NCI-H2227 (cell line): ENCODE data around the gene SLC39A11.
A peak's percentile ranks its signal among the peaks of the same experiment; 100 is the strongest.

Experiments
- DNase-seq: peaks from one replicate; lab custom pipeline; 2025; ENCODE audit not compliant: unreplicated experiment; lab: John Stamatoyannopoulos, UW

SLC39A11 gene

DNA sequence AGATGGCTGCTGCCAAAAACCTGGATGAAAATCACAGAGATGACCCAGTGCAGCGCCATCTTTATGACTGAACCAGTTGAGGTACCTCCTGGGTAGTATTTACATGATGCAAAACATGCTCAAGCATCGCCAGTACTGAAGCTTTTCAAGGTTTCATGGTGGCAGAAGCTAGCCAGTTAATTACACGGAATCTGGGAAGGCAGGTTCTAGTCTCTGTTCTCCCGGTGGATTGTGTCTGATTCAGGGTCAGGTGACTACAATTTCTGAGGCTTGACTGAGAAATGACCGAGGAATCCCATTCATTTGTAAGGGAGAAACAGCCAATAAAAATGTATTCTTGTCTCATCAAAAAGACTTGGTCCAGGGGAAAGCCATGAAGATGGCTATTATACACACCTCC lies 209.1 kb downstream of the SLC39A11 start:
- no peak for DNase-seq

DNA sequence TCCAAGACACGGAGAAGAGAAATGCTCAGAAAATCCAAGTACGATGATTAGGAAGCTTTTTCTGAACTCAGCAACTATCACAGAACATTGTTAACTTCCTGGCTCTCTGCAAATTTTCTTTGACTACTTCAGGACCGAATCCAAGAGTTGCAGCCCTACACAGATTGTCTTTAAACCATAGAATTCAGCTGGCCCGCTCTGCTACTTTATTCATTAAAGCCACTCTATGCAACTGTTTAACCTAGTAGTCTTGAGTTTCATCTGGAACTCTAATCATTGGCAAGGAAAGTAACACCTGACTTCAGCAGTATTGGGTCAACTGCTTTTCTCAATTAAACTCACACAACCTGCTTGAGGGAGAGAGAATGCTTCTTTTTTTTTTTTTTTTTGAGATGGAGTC lies 210.1 kb downstream of the SLC39A11 start:
- no peak for DNase-seq

DNA sequence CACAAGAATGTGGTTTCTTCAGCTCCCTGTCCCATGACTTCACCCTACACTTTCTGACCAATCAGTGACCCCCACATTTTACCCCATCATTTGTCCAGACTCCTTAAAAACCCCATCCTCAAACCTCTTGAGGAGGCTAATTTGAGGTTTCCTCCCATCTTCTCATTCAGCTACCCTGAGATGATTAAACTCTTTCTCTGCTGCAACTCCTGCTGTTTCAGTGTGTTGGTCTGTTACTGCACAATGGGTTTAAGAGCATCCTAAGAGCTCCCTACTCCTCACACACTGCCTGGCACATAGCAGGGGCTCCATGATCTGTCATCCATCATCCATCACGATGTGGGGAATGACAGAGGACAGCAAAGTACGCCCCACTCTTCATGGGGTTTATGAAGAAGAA lies 212.6 kb downstream of the SLC39A11 start:
- no peak for DNase-seq

DNA sequence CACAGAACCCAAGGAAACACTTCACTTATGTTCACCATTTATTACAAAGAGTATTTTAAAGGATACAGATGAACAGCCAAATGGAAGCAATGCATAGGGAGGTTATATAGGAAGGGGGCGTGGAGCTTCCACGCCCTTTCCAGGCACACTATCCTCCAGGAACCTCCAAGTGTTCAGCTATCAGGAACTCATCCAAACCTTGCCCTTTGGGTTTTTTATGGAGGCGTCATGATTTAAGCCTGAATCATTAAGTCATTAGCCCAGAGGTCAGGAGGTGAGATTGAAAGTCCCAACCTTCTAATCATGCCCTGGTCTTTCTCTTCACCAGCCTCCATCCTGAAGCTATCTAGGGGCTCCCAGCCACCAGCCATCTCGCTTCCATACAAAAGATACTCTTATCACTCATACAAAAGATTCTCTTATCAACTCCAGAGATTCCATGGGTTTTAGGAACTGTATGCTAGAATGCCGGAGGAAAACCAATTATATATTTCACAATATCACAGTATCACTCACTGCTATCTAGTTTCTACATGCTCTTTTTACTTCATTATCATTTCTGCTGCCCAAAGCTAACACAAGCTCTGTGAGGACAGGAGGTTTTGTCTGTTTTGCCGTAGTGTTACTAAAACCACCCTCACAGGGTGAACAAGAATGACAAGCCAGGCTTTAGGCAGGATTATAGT lies 213.4 kb downstream of the SLC39A11 start:
- no peak for DNase-seq

DNA sequence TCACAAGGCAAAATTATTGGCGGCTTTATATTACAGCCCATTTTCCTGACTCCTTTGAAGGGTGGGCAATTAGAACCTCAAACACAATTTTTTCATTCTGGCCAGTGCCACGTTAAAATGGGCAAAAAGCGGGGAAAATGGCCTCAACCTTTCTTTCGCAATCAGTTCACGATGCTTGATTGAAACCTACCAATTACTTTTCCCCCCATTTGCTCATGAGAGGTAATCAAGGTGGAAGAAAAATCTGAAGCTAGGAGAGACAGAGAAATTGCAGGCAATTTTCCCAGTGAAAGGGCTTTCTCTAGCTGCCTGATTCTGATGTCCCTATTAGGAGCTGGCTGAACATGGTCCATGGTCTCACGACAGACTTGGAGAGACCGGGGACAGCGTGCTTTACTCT lies 215.1 kb downstream of the SLC39A11 start:
- no peak for DNase-seq

DNA sequence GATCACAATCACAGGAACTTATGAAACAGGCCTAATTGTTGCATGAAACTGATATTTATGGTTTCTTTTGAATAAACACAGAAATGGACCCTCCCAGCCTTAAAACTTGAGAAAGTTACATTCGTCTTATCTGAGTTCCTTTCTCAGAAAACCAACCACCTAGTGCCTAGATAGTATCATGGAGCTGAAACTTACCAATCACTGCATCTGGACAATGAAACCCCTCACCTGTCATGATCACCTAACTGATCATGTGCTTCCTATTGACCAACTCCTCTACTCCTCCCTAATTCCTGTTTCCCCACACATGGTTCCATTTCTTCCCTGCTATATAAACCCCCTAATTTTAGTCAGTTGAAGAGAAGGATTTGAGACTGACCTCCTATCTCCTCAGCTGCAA lies 216.1 kb downstream of the SLC39A11 start:
- DNase-seq = no peak

DNA sequence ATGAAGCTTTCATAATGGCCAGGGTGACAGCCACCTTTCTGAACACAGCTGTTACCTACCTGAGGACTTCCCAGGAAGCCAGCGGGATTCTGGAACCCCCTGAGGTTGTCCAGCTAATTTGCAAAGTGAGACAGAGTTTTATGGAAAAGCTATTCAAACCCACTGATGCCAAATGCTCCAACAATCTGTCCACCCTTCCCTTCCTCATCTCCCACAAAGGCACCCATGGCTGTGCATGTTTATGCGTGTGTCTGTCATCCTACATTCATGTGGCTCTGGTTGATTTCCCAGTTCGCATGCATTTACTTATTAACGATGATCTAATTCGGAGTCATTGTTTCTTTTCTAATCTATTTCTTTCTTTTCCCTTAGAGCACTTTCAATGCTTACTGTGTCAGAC lies 217.1 kb downstream of the SLC39A11 start:
- DNase-seq = no peak

DNA sequence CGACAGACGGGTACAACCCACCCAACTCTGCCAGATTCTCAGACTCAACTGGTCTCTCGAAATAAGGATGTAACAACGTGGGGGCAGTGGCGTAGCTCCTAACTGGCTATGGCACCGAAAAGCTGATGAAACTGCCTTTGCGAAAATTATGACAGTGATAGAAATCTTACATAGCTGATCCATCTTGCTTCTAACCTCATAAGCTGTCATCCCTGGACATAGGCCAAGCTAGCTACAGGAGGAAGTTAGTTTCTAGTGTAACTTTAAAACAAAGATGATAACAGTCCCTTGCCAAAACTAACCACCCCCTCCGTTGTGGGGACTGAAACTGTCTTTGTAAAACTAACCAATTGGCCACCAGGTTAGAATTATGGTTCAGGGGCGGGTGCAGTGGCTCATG lies 220.1 kb downstream of the SLC39A11 start:
- DNase-seq = no peak

DNA sequence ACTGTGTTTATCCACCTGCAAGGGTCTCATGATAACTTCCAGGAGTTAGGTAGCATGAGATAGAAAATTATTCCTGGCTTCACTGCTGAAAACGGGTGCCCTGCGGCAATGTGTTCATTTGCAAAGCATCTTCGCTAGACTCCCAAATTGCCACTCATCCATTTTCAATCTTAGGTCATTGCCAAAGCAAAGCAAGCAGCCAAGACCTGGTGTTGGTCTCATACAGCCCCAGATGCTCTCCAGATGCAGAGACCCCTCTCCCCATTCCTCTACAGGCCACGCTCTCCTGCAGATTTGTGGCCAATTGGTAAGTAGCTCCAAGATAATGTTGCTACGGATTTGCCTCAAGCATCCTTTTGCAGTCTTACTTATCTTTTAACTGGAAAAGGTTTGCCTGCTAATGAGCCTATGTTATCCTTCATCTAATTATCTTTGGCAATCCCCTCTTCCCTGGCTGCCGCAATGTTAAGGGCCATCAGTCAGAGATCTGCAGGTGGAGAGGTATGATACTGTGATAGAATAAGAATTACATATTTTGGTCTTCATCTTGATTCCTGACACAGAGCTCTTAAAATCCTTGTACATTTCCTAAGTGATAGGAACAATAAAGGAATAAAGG lies 222.0 kb downstream of the SLC39A11 start:
- no peak for DNase-seq

DNA sequence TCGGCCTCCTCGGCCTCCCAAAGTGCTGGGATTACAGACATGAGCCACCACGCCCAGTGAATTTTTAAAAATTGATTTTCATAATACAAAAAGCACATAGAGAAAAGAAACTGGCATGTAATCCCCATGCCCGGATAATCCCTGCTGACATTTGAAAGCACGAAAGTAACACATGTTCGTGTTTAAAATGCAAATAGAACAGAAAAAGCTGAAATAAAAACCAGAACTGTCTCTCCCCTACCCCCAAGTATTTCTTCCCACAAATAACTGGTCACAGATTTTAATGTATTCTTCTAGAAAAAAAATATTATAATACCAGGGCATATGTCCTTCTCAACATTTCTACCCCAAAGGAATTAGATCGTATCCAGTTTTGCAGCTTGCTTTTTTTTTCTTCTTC lies 222.9 kb downstream of the SLC39A11 start:
- no peak for DNase-seq

DNA sequence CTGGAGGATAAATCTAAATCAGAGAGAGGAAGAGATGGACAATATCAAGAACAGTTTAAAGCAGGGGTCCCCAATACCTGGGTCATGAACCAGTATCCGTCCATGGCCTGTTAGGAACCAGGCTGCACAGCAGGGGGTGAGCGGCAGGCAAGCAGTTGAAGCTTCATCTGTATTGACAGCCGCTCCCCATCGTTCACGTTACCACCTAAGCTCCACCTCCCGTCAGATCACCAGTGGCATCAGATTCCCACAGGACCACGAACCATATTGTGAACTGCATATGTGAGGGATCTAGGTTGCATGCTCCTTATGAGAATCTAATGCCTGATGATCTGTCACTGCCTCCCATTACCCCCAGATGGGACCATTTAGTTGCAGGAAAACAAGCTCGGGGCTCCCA lies 226.5 kb downstream of the SLC39A11 start:
- no peak for DNase-seq

DNA sequence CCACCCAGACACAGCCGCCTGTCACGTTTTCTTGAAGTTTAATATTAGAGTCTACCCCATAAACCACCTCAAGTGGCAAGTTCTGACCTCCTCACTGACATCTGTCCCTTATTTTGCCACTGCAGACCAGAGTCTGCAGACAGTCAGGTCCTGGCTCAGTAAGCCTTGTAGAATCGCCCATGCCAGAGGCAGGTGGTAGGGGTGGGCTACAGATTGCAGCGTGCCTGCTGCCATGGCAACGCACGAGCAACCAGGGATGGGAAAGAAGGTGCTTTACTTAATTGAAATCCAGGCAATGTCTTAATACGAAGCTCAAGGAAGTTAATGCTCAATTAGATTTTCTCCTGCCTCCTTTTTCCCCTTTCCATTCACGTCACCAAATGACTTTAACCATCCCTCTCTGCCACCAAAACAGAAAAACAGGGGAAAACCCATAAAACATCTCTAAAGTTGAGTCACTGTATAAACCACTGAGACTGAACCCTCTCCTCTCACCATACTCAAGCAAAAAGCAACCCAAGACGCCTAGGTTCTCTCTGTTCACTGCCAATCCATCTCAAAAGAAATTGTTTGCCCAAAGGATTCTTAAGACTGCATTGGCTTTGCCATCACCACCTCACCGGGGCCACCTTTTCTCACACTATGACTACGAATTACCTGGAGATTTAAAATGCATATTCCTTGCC lies 228.8 kb downstream of the SLC39A11 start:
- DNase-seq = no peak

DNA sequence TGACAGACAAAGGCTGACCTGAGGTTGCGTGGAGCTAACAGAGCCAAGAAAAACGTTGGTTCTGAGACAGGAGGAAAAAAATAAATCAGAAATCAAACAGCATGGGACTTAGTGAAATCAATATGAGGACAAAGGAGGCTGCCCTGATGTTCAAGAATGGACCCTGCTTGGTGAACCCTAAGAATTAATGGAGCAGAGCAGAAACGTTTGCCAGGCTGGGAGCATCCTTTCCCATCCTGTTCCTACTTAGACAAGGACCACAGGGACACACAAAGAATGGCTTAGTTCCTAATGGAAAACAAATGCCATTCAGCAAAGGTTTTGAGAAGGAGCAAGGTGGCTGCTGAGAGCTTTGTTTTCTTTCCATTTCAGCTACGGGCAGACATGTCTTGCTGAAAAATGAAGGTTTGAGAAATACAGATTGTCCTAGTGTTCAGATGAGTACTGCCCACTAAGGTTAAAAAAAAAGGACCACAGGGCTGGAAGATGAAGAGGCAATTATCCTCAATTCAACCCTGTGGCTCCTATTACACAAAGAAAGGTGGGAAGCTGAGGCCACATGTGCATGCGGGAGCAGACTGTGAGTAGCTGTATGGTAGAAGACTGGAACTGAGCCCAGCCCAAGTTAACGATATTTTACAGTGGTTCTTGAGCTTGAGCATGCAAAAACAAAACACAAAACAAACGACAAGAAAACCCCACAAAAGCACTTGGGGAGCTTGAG lies 230.1 kb downstream of the SLC39A11 start:
- DNase-seq = peak; percentile 54

DNA sequence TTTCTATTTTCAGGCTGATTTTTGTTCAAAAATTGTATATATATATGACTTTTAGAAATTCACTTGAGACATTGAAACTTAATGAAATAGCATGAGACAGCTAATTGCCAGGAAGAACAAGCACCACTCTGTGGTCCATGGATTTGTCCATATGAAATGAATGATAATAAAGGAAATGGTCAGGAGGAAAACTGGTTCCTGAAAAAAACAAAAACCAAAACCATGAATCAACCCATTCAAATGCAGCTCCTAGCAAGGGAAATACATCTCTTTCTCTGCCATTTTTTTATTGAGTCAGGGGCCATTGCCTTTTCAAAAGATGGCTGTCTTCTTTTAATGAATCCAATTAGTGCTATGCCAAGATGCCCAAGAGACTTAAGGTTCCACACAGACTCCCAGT lies 230.7 kb downstream of the SLC39A11 start:
- DNase-seq = no peak

DNA sequence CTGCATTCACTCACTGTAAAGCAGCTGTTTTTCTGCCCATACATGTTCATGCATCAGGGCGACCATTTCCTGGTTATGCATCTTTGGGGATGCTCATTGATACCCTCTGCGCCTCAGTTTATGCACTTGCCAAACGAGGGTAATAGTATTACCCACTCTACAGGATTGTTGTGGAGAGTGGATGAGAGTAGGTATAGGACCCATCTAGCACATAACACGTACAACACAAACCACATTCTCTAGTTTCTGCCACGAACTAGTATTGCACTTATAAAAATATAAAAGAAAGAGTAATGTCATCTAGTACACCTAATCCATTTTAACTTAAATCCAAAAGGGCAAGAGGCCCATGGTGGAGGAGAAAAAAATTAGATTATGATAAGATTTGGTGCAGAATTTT lies 231.7 kb downstream of the SLC39A11 start:
- no peak for DNase-seq

DNA sequence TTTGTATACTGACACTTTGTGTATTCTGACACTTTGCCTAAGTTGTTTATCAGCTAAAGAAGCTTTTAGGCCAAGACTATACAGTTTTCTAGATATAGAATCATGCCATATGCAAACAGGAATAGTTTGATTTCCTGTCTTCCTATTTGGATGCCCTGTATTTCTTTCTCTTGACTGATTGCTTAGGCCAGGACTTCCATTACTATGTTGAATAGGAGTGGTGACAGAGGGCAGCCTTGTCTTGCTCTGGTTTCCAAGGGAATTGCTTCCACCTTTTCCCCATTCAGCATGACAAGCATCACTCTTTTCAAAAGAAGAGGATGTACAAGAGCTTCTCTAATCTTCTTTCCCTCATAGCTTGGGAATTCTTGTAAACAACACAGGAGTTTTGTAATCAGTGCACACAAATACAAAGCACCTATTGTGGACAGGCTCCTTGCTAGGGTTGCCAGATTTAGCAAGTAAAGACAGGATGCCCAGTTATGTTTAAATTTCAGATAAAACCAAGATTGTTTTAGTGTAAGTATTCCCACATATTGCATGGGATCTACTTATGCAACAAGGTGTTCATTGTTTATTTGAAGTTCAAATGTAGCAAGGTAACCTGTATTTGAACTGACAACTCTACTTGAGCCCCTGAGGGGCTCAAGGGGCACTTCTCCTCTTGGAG lies 233.5 kb downstream of the SLC39A11 start:
- no peak for DNase-seq

DNA sequence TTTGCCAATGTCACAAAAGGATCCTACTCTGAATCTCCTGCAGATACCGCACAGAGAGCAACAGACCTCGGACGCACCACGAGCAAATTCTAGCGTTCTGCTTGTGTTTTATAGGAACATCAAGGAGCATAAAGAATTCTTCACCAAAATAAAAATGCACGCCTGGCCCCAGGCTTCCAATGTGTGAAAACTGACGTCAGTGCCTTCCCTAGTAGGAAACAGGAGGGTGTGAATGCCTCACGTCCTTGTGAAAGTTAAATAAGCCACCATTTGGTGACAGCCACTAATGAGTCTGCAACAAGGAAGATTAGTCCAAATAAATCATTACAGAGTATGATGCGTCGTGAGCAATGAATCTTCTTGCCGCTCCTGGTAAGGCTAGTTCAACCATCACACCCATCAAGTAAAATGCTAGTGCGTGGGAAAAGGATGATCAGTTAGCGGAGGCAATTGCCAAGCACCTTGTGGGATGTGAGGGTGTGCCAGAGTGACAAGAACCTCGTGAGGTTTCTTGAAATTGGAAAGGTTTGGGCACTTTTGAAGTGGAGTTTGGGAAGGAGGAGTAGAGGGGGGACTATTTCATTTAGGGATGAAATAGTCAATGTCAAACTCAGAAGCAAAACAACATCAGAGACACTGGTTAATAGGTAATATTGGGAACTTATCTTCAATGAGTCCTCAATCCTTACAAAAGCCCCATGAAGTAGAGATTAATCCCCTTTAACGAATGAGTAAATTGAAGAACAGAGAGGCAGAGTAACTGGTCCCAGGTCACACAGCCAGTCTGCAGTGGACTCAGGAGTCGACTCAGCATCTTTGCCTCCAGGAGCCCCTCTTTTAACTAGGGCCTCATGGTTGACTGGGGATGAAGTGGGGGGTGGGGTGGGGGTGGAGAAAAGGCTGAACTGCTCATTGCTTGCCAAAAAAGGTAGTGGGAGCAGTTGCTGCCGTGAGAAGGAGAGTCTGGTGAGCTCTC lies 238.8 kb downstream of the SLC39A11 start:
- no peak for DNase-seq

DNA sequence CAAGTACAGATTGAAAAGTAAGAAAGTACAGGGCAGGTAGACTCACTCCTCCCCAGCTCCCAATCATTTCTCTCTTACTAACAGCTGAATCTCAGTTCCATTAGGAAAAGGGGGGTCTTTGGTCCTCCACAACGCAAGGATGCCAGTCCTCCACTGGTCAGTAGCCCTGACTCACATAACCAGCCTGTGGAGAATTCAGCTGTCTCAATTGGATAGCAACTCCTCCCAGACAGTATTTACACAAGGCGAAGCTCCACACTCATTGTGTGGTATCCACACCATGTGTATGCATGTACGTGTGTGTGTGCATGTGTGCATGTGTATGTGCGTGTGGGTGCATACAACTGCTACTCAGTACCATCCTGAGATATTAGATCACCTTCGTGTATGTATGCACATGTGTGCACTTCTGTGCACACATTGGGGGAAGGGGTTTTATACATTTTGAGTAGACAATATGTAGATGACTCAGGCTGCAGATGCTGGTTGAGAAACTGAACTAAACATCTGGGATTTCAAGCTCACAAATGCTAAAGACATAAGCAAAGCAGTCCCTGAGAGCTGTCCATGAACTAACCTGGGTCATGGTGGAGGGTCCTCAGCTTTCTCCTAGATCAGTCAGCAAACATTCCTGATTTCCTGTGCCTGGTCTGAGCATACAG lies 240.1 kb downstream of the SLC39A11 start:
- no peak for DNase-seq

DNA sequence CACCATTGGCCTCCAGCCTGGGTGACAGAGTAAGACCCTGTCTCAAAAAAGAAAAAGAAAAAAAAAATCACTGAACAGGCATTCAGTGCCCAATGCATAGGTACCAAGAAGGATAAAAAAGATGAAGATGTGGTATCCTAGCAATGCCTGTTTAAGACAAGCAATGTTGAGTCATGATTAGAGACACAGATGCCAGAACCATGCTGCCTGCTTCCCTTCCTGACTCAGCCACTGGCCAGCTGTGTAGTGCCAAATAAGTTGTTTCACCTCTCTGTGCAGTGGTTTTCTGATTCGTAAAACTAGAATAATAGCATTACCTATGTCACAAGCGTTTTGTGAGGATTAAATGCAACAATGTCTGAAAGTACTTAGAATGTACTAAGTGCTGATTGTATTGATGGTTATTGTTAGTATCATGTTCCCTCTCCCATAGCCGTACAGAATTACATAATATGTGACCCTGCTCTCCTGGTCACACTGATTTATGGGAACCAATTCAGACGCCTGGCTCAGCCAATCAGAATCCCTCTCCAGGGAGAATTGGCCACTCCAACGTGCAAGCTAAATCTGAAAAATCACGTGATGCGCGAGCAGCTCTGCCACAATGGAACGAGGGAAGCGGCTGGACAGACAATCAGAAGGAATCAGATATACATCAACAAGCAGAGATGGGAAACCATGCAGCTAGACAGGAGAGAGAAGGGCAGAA lies 241.9 kb downstream of the SLC39A11 start:
- DNase-seq = no peak
